H1 (cell line): ENCODE results near the gene ARL3. TPM values are rescaled to one million over a fixed set of nuclear protein-coding genes. Genes with fewer than 3 reads are reported as not detected.

Source experiments
- CTCF ChIA-PET: fragments of 300-600 bp; sonication (Branson Sonifier 250); formaldehyde crosslinking; loops from one replicate; lab custom pipeline; 2021; ENCODE audit not compliant: partially characterized antibody; lab: Charles Lee
- POLR2A ChIA-PET: fragments of 300-600 bp; sonication (Branson Sonifier 250); formaldehyde crosslinking; loops from one replicate; lab custom pipeline; 2021; ENCODE audit warnings: inconsistent platforms; ENCODE audit not compliant: partially characterized antibody; lab: Charles Lee
- DNase-seq, 2 experiments: peaks; one replicate each; pipeline versions ENCODE4 v3.0.0 to v3.0.0-alpha.2; 2010 to 2022; ENCODE audit warnings: low spot score in 2 of 2, low read depth in 1 of 2, mixed read lengths in 1 of 2
- FAIRE-seq: peaks from 2 replicates; lab custom pipeline; 2011; peaks lifted over from hg19 to GRCh38; lab: Jason Lieb, UNC
- H2AFZ ChIP-seq: 2 replicates; pipeline ENCODE4 v1.8.1; 2012; ENCODE audit warnings: low read length, inconsistent platforms
- H2AK5ac ChIP-seq: 2 replicates; pipeline ENCODE4 v1.6.1; 2013; ENCODE audit warnings: low read depth, low read length
- H2BK120ac ChIP-seq: replicated peaks from 2 replicates; pipeline ENCODE3; 2013; ENCODE audit warnings: low read depth, low read length, inconsistent platforms
- H2BK12ac ChIP-seq: 2 replicates; pipeline ENCODE4 v1.6.1; 2013; ENCODE audit warnings: low read depth, low read length
- H2BK15ac ChIP-seq: 2 replicates; pipeline ENCODE4 v1.6.1; 2013; ENCODE audit warnings: low read length
- H2BK20ac ChIP-seq: 2 replicates; pipeline ENCODE4 v1.6.1; 2013; ENCODE audit warnings: low read length
- H2BK5ac ChIP-seq: 2 replicates; pipeline ENCODE4 v1.6.1; 2013; ENCODE audit warnings: low read depth, low read length
- H3K14ac ChIP-seq: 2 replicates; pipeline ENCODE4 v1.6.1; 2013; ENCODE audit warnings: inconsistent platforms; ENCODE audit not compliant: insufficient read length
- H3K18ac ChIP-seq: 2 replicates; pipeline ENCODE4 v1.6.1; 2013; ENCODE audit warnings: low read length; ENCODE audit errors: extremely low read depth
- H3K23ac ChIP-seq: 2 replicates; pipeline ENCODE4 v1.6.1; 2013; ENCODE audit warnings: inconsistent platforms; ENCODE audit not compliant: insufficient read length
- H3K23me2 ChIP-seq: 2 replicates; pipeline ENCODE4 v1.6.1; 2013; ENCODE audit warnings: low read depth, low read length
- H3K27ac ChIP-seq: 2 replicates; pipeline ENCODE4 v1.6.1; 2011; ENCODE audit warnings: low read depth, low read length, inconsistent platforms
- H3K27me3 ChIP-seq, 4 experiments: replicated peaks in 1 of 4; 1 replicate in 1 of 4; 2 replicates in 3 of 4; pipeline versions ENCODE4 v1.6.1 to v1.8.1; 2011 to 2013; ENCODE audit warnings: low read length in 3 of 4, mild to moderate bottlenecking in 3 of 4, inconsistent platforms in 2 of 4, mixed read lengths in 2 of 4, moderate library complexity in 1 of 4; ENCODE audit not compliant: control insufficient read depth in 3 of 4, insufficient read depth in 3 of 4; ENCODE audit errors: extremely low read depth in 1 of 4
- H3K36me3 ChIP-seq, 4 experiments: 2 replicates each; pipeline versions ENCODE4 v1.6.1 to v1.8.1; 2011 to 2013; ENCODE audit warnings: mild to moderate bottlenecking in 4 of 4, low read length in 3 of 4, moderate library complexity in 2 of 4, control low read depth in 1 of 4, inconsistent platforms in 1 of 4; ENCODE audit not compliant: insufficient read depth in 4 of 4, control insufficient read depth in 2 of 4
- H3K4ac ChIP-seq: replicated peaks from 2 replicates; pipeline ENCODE3; 2013; ENCODE audit warnings: low read length, low read depth, mixed read lengths, inconsistent platforms; ENCODE audit not compliant: insufficient read length
- H3K4me1 ChIP-seq, 4 experiments: replicated peaks in 1 of 4; 1 replicate in 1 of 4; 2 replicates in 3 of 4; pipeline versions ENCODE4 v1.6.1 to v1.8.1; 2011 to 2013; ENCODE audit warnings: low read length in 3 of 4, inconsistent platforms in 2 of 4, mixed read lengths in 1 of 4; ENCODE audit not compliant: insufficient read depth in 4 of 4, control insufficient read depth in 3 of 4
- H3K4me2 ChIP-seq, 2 experiments: 2 replicates each; pipeline versions ENCODE4 v1.6.1 to v1.8.1; 2011 to 2013; ENCODE audit warnings: low read depth in 2 of 2, low read length in 2 of 2, control low read depth in 1 of 2, inconsistent platforms in 1 of 2, mild to moderate bottlenecking in 1 of 2; ENCODE audit not compliant: insufficient read depth in 1 of 2
- H3K4me3 ChIP-seq, 4 experiments: fragments of 200-600, 300-600 bp in 1 of 4; sonication (generic), shearing (Covaris generic), sonication (Bioruptor Twin) in 1 of 4; 2 replicates each; pipeline versions ENCODE4 v1.5.1 to v1.8.1; 2011 to 2016; ENCODE audit warnings: low read length in 4 of 4, low read depth in 3 of 4, control low read depth in 2 of 4, inconsistent platforms in 2 of 4, mild to moderate bottlenecking in 2 of 4, mixed read lengths in 1 of 4, moderate library complexity in 1 of 4; ENCODE audit not compliant: insufficient read depth in 2 of 4; ENCODE audit errors: extremely low read depth in 1 of 4
- H3K56ac ChIP-seq: replicated peaks from 2 replicates; pipeline ENCODE3; 2013; ENCODE audit warnings: low read depth, mild to moderate bottlenecking, mixed read lengths, low read length, inconsistent platforms; ENCODE audit not compliant: insufficient read length
- H3K79me1 ChIP-seq: 2 replicates; pipeline ENCODE4 v1.6.1; 2013; ENCODE audit warnings: low read depth, low read length, control low read depth
- H3K79me2 ChIP-seq, 2 experiments: 2 replicates each; pipeline versions ENCODE4 v1.6.1 to v1.8.1; 2012 to 2013; ENCODE audit warnings: low read length in 2 of 2, mild to moderate bottlenecking in 2 of 2, inconsistent platforms in 1 of 2; ENCODE audit not compliant: insufficient read depth in 2 of 2, control insufficient read depth in 1 of 2
- H3K9ac ChIP-seq, 4 experiments: replicated peaks in 1 of 4; 1 replicate in 1 of 4; 2 replicates in 3 of 4; pipeline versions ENCODE4 v1.6.1 to v1.8.1; 2011 to 2013; ENCODE audit warnings: low read depth in 3 of 4, low read length in 3 of 4, control low read depth in 2 of 4, mild to moderate bottlenecking in 2 of 4, moderate library complexity in 2 of 4, inconsistent platforms in 1 of 4; ENCODE audit errors: extremely low read depth in 1 of 4
- H3K9me3 ChIP-seq, 2 experiments: 2 replicates each; pipeline versions ENCODE4 v1.6.1 to v1.8.1; 2012 to 2013; ENCODE audit warnings: mild to moderate bottlenecking in 2 of 2, moderate library complexity in 2 of 2, control low read depth in 1 of 2, inconsistent platforms in 1 of 2, low read depth in 1 of 2, low read length in 1 of 2, mixed read lengths in 1 of 2; ENCODE audit not compliant: insufficient read depth in 2 of 2
- H4K20me1 ChIP-seq, 2 experiments: replicated peaks in 1 of 2; 2 replicates each; pipeline versions ENCODE3 to v1.8.1; 2011 to 2013; ENCODE audit warnings: inconsistent platforms in 2 of 2, low read length in 2 of 2, mild to moderate bottlenecking in 1 of 2; ENCODE audit not compliant: insufficient read depth in 2 of 2, control insufficient read depth in 1 of 2
- H4K5ac ChIP-seq: 2 replicates; pipeline ENCODE4 v1.6.1; 2013; ENCODE audit warnings: low read length, low read depth, mixed read lengths, inconsistent platforms; ENCODE audit not compliant: insufficient read length
- H4K8ac ChIP-seq: 2 replicates; pipeline ENCODE4 v1.8.0; 2013; ENCODE audit warnings: mild to moderate bottlenecking, moderate library complexity, low read length, inconsistent platforms; ENCODE audit not compliant: insufficient read depth; ENCODE audit errors: extremely low read depth
- H4K91ac ChIP-seq: replicated peaks from 2 replicates; pipeline ENCODE3; 2013; ENCODE audit warnings: low read length, mixed read lengths, inconsistent platforms; ENCODE audit not compliant: insufficient read length
- ASH2L ChIP-seq: fragments of 200-600, 300-600 bp; sonication (generic); IDR thresholded peaks from one replicate; pipeline ENCODE4 v1.7.1; 2017; ENCODE audit warnings: low read length
- CREB1 ChIP-seq: IDR thresholded peaks from 2 replicates; pipeline ENCODE4 v1.6.1; 2012; ENCODE audit warnings: inconsistent platforms
- CTBP2 ChIP-seq: IDR thresholded peaks from 2 replicates; pipeline ENCODE4 v1.7.0; 2011; ENCODE audit warnings: borderline replicate concordance, mild to moderate bottlenecking, moderate library complexity, mixed read lengths, low read length; ENCODE audit not compliant: insufficient read depth, insufficient read length
- CTCF ChIP-seq, 3 experiments: IDR thresholded peaks; 1 replicate in 2 of 3; 2 replicates in 1 of 3; pipeline versions ENCODE4 v1.5.1 to v1.6.1; 2011; ENCODE audit warnings: low read length in 3 of 3, mild to moderate bottlenecking in 3 of 3, inconsistent platforms in 2 of 3, low read depth in 1 of 3, moderate library complexity in 1 of 3; ENCODE audit not compliant: insufficient read depth in 1 of 3; ENCODE audit errors: control extremely low read depth in 1 of 3
- EZH2 ChIP-seq: fragments of 200-600 bp; sonication (generic); IDR thresholded peaks from 2 replicates; pipeline ENCODE4 v1.7.1; 2012; ENCODE audit warnings: low read depth, mild to moderate bottlenecking, moderate library complexity, low read length, inconsistent platforms; ENCODE audit not compliant: severe bottlenecking
- GTF2F1 ChIP-seq: IDR thresholded peaks from 2 replicates; pipeline ENCODE4 v1.6.1; 2012; ENCODE audit warnings: low read depth, low read length, improper control_type of control experiment, borderline replicate concordance
- PHF8 ChIP-seq: fragments of 200-600 bp; sonication (generic); conservative IDR thresholded peaks from 2 replicates; pipeline ENCODE4 v1.7.1; 2012; ENCODE audit warnings: low read depth, mild to moderate bottlenecking, inconsistent platforms, low read length, moderate library complexity
- RFX5 ChIP-seq: IDR thresholded peaks from 2 replicates; pipeline ENCODE4 v1.6.1; 2011; ENCODE audit warnings: low read depth, low read length, improper control_type of control experiment, borderline replicate concordance
- TBP ChIP-seq: IDR thresholded peaks from 2 replicates; pipeline ENCODE4 v1.6.1; 2011; ENCODE audit warnings: low read depth, low read length, improper control_type of control experiment
- TCF12 ChIP-seq: IDR thresholded peaks from 2 replicates; pipeline ENCODE4 v1.6.1; 2011; ENCODE audit warnings: low read depth, mild to moderate bottlenecking, low read length
- WGBS, 2 experiments: shearing (Covaris generic) in 1 of 2; methylation state at CpG; one replicate each; pipeline versions ENCODE4 v1.1.6 to v1.1.7; 2013 to 2015; ENCODE audit warnings: low lambda C conversion rate in 2 of 2, mixed read lengths in 2 of 2, inconsistent platforms in 1 of 2, low coverage in 1 of 2, missing lambda C conversion rate in 1 of 2; ENCODE audit not compliant: insufficient replicate concordance in 2 of 2, insufficient coverage in 1 of 2, insufficient read length in 1 of 2; ENCODE audit errors: extremely low coverage in 1 of 2, missing lambda C conversion rate in 1 of 2; 5-methylcytosine and 5-hydroxymethylcytosine counted together
- polyA plus RNA-seq, 7 experiments: library from polyadenylated mRNA; depleted of rRNA in 3 of 7; stranded (reverse) in 5 of 7; unstranded in 2 of 7; fragments of >200 nt in 5 of 7; fragments of 200-250 nt in 2 of 7; gene quantifications; 1 replicate in 5 of 7; 2 replicates in 1 of 7; 4 replicates in 1 of 7; pipeline versions ENCODE4 v1.2.1 to v1.2.3, GENCODE V29; 2011 to 2013; ENCODE audit warnings: missing spikeins in 2 of 7, mixed read lengths in 2 of 7
- total RNA-seq: library from RNA; stranded (reverse); fragmentation: NEBNext Ultra II Directional; extraction: Animal tissue kit (Norgen Biotek cat#: 25700); gene quantifications from 2 replicates; pipeline ENCODE4 v1.2.1, GENCODE V29; 2021

ARL3 gene
- total and polyA plus RNA-seq, 2 of the 8 experiments (the other 6 are each of a cell fraction or from before 2014, with no cell fraction given), result 8.8 to 16.2 TPM

DNA sequence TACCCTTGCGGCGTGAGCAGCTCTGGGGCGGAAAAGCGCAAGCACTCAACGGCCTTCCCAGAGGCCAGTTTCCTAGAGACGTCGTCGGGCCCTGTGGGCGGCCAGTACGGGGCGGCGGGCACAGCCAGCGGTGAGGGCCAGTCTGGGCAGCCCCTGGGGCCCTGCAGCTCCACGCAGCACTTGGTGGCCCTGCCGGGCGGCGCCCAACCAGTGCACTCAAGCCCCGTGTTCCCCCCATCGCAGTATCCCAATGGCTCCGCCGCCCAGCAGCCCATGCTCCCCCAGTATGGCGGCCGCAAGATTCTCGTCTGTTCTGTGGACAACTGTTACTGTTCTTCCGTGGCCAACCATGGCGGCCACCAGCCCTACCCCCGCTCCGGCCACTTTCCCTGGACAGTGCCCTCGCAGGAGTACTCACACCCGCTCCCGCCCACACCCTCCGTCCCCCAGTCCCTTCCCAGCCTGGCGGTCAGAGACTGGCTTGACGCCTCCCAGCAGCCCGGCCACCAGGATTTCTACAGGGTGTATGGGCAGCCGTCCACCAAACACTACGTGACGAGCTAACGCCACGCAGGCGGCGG, 57.3 kb downstream of the ARL3 start:
- no peak overlapping the region for H2AK5ac ChIP-seq
- no peak overlapping the region for H3K18ac ChIP-seq
- H3K9me3 ChIP-seq, result no peaks in the 10 kb centered on the region
- H3K23ac ChIP-seq, result no peak overlapping the region
- no peaks in the 10 kb centered on the region for H3K23me2 ChIP-seq
- WGBS, 2 experiments, result 94% methylated on average over 42 of the region's 42 CpGs; no CpG with 5 or more reads in 1 of the 2 experiments
- no peak overlapping the region for H2BK15ac ChIP-seq
- no peak overlapping the region for H2BK12ac ChIP-seq
- CTCF ChIA-PET, result interaction anchor here (1.0 to 13.0 kb wide), 5 partner anchors 13 to 152 kb away, joined by 3 to 145 read pairs (median 4); no protein-coding TSS in a partner anchor
- H3K9ac ChIP-seq, result no peak overlapping the region
- no peak overlapping the region for H2BK20ac ChIP-seq
- H3K36me3 ChIP-seq, result peaks cover 7 to 22% (median 11%) of the 10 kb centered on the region in 4 experiments; a peak in 5 of 8 replicates
- DNase-seq (no peak), FAIRE-seq (no peak)
- H4K91ac ChIP-seq, result no peak overlapping the region
- H3K4me3 ChIP-seq, result no peak overlapping the region
- no peak overlapping the region for H3K4ac ChIP-seq
- H3K14ac ChIP-seq, result no peak overlapping the region
- H3K27me3 ChIP-seq, result no peaks in the 10 kb centered on the region
- peaks cover 0 to 7% of the 10 kb centered on the region in 2 experiments for H4K20me1 ChIP-seq
- peaks cover 5% of the 10 kb centered on the region; the same call in 1 of the 2 replicates for H3K79me1 ChIP-seq
- H2BK120ac ChIP-seq, result no peak overlapping the region
- no peak overlapping the region; the same call in 1 of the 2 replicates for H4K8ac ChIP-seq
- no peak overlapping the region for H2BK5ac ChIP-seq
- H3K79me2 ChIP-seq, result peaks cover 0 to 18% of the 10 kb centered on the region in 2 experiments; a peak in 2 of 4 replicates
- no peak overlapping the region for H4K5ac ChIP-seq
- H3K4me2 ChIP-seq, result no peak overlapping the region
- peaks cover 0 to 15% (median 9%) of the 10 kb centered on the region in 4 experiments; a peak in 6 of 7 replicates for H3K4me1 ChIP-seq
- H3K56ac ChIP-seq, result no peak overlapping the region
- H2AFZ ChIP-seq, result no peak overlapping the region
- POLR2A ChIA-PET, result interaction anchor here (0.6 to 2.0 kb wide), 6 partner anchors 8 to 88 kb away, joined by 3 to 7 read pairs (median 4); partner anchors contain the start of gene TRIM8
- H3K27ac ChIP-seq, result no peak overlapping the region
- no peak for TF ChIP-seq GTF2F1
- no peak for TF ChIP-seq TBP
- TF ChIP-seq PHF8, result no peak
- no peak for TF ChIP-seq ASH2L
- TF ChIP-seq CREB1, result no peak
- no peak for TF ChIP-seq CTBP2
- no peak for TF ChIP-seq TCF12
- TF ChIP-seq RFX5, result no peak
- no peak for TF ChIP-seq CTCF (IDR thresholded peaks at IDR 0.05; ENCODE audit: control extremely low read depth in 1 of 3, insufficient read depth in 1 of 3, low read depth in 1 of 3, low read length in 3 of 3)
- TF ChIP-seq EZH2, result no peak
